GM06990 (cell line): ENCODE measurements around the gene AGO4.

Experiments used
- DNase-seq: peaks from one replicate; pipeline ENCODE4 v3.0.0-alpha.2; 2011; ENCODE audit not compliant: insufficient read length; ENCODE audit errors: extremely low read depth
- H3K27me3 ChIP-seq: replicated peaks from 2 replicates; pipeline ENCODE4 v1.6.0; 2011; ENCODE audit warnings: low read length; ENCODE audit not compliant: control insufficient read depth, insufficient read depth
- H3K36me3 ChIP-seq: 2 replicates; pipeline ENCODE4 v1.5.1; 2011; ENCODE audit warnings: low read length; ENCODE audit not compliant: control insufficient read depth, insufficient read depth
- H3K4me3 ChIP-seq: replicated peaks from 2 replicates; pipeline ENCODE4 v1.5.1; 2011; ENCODE audit warnings: low read depth, mild to moderate bottlenecking, control low read depth, low read length
- TF ChIP-seq, protein P1 (sequence below): IDR thresholded peaks from 2 replicates; pipeline ENCODE4 v1.5.1; 2011; ENCODE audit warnings: low read length, control low read depth, mild to moderate bottlenecking, inconsistent platforms; ENCODE audit not compliant: insufficient read depth, poor library complexity, severe bottlenecking

The AGO4 gene

DNA sequence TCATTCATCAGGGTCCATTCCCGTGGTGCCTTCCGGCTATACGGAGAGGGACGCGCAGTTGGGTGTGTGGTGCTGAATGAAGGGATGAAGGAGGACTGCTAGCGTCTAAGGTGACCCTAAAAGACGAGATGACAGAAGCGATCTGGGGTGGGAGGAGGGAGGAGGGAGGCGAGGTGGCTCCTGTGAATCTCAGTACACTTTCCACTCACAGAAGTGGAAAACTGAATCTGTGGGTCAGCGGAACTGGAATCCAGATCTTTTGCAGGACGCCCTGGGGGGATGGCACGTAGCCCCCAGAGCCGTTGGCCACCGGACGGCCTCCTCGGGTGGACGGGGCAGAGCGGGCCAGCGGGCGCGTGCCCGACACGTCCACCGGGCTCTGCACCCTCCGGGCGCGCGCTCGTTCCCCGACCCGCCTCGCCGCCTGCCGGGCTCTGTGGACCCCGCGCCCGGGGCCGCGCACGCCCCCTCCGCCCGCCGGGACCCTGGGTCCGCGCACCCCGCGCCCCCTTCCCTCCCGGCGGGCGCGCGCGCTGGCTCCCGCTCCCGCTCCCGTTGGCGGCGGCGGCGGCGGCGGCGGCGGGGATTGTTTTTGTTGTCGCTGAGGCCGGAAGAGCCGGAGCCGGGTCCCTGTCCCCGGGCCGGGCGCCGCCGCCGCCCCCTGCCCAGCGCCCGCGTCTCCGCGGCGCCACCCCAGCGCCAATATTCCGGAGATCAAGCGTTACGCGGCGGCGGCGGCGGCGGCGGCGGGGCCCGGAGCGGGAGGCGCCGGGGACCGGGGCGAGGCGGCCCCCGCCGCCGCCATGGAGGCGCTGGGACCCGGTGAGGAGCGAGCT, at the start of gene AGO4:
Gene AGO4 (plus strand): TSS at position 403 of the 836 bp plus-strand sequence. CDS start 401 bp downstream, at position 804.
- no peaks in the 10 kb centered on the region for H3K27me3 ChIP-seq
- TF ChIP-seq, protein P1, sequence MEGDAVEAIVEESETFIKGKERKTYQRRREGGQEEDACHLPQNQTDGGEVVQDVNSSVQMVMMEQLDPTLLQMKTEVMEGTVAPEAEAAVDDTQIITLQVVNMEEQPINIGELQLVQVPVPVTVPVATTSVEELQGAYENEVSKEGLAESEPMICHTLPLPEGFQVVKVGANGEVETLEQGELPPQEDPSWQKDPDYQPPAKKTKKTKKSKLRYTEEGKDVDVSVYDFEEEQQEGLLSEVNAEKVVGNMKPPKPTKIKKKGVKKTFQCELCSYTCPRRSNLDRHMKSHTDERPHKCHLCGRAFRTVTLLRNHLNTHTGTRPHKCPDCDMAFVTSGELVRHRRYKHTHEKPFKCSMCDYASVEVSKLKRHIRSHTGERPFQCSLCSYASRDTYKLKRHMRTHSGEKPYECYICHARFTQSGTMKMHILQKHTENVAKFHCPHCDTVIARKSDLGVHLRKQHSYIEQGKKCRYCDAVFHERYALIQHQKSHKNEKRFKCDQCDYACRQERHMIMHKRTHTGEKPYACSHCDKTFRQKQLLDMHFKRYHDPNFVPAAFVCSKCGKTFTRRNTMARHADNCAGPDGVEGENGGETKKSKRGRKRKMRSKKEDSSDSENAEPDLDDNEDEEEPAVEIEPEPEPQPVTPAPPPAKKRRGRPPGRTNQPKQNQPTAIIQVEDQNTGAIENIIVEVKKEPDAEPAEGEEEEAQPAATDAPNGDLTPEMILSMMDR, result no peak
- H3K4me3 ChIP-seq, result peak within 1 kb of the TSS; percentile 84
- H3K36me3 ChIP-seq, result no peaks in the 10 kb centered on the region
- peak; percentile 63 for DNase-seq

DNA sequence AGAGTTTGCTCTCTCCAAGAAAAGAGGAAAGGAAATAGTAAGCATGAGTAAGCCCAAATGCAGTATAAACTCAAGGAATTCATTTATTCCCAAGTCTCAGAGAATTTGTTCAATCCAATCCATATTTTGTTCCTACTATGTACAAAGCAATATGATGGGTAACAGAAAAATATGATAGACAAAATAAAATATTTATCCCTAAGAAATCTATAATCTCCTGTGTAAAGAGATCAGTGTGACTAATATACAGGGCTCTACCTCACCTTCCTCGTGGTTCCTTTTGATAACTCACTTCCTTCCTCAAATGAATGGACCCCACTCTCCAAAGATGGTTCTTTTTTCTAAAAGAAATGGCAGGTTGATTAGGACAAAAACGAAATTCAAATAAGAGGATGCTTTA, 45.7 kb upstream of the AGO4 start:
- no peaks in the 10 kb centered on the region; the same call in none of the 2 replicates for H3K36me3 ChIP-seq
- H3K27me3 ChIP-seq, result no peaks in the 10 kb centered on the region
- TF ChIP-seq, protein P1, result no peak
- H3K4me3 ChIP-seq, result no peak overlapping the region
- no peak for DNase-seq

DNA sequence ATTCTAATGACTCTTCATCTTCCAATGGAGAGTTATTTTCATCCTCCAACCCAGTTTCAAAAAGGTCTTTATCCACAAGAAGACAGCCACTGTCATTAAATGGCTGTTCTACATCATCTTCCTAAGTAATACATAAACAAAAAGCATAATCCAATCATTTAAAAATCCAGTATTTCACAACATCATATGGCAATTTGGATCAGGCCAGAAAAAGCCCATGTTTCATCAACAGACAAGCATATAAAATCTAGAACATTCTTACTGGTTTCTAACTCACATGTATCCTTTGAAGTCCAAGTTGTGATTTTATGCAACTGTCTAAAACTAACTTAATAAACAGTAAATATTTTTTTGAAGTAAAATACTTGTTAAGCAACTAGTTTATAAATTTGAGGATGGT, 44.6 kb upstream of the AGO4 start:
- Histone ChIP-seq H3K4me3 (no peak overlapping the region), H3K36me3 (no peaks in the 10 kb centered on the region; the same call in none of the 2 replicates), H3K27me3 (no peaks in the 10 kb centered on the region)
- DNase-seq, result no peak
- TF ChIP-seq, protein P1, result no peak

DNA sequence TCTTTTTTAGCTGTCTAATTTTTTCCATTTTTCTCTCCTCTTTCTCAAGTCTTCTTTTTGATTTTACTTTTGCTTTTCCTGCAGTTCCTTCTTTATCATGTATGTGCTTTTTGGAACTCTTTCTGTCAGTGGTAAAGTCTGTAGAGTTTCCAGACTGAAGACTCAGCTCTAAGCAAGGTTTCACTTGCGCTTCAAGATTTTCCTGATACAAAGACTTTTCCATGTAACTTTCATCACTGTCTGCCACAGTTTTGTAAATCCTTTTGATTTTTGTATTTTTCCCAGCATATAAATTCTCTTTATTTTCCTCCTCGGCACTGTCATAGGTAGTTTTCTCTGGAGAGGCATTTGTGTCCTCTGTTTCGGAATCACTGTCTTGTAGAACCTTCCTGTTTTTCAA, 43.5 kb upstream of the AGO4 start:
- Histone ChIP-seq H3K27me3 (no peaks in the 10 kb centered on the region), H3K36me3 (no peaks in the 10 kb centered on the region; the same call in none of the 2 replicates), H3K4me3 (no peak overlapping the region)
- TF ChIP-seq, protein P1, result no peak
- no peak for DNase-seq

DNA sequence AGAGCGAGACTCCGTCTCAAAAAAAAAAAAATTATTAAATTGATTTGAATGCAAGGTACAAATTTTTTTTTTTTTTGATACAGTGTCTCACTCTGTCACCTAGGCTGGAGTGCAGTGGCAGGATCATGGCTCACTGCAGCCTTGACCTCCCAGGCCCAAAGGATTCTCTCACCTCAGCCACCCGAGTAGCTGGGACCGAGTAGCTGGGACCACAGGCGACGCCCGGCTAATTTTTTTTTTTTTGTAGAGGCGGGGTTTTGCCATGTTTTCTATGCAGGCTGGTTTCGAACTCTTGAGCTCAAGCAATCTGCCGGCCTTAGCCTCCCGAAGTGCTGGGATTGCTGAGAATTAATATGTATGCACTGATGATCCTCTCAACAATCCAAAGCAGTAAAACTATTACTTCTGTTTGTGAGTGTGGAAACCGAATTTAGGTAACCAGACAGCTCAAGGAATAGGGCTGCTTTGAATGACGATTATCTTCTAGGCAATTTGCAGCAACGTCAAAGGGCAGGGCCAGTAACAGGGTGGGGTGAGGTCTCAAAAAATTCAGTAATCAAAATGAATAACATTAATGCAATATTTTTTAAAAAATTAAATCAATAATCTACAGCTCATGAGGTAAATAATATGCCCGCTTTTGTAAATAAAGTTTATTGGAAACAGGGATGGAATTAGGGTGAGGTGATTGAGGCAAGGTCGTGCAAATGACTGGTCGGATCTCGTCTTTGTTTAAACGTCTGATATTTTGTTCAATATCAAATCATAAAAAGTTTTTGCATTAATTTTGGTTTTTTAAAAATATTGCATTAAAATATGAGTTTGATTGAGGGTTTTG, 39.2 kb upstream of the AGO4 start:
- TF ChIP-seq, protein P1, result no peak
- Histone ChIP-seq H3K36me3 (no peaks in the 10 kb centered on the region), H3K4me3 (peak overlapping the region; percentile 92), H3K27me3 (no peaks in the 10 kb centered on the region)
- DNase-seq, result no peak
